IMR-90 (cell line): ENCODE data around the gene KANK3. TPM values are rescaled to one million over a fixed set of nuclear protein-coding genes. Genes with fewer than 3 reads are reported as not detected.

Source experiments
- ATAC-seq: fragments of 200-7000 bp; cut with Tn5 transposase; 2 replicates; pipeline ENCODE4 v1.9.1; 2020; ENCODE audit warnings: low read depth, mild to moderate bottlenecking, moderate library complexity
- BruUV-seq: library from RNA; stranded (reverse); fragments of 400-500 nt; replicated peaks from 2 replicates; lab custom pipeline; 2021; lab: Mats Ljungman, UMichigan
- CTCF ChIA-PET: fragments of 300-600 bp; formaldehyde crosslinking; extraction: SDS; loops from one replicate; lab custom pipeline; 2021; ENCODE audit warnings: antibody characterized with exemption; lab: Yijun Ruan, JAX
- POLR2A ChIA-PET: fragments of 300-600 bp; sonication (Branson Sonifier 250); formaldehyde crosslinking; loops from one replicate; lab custom pipeline; 2022; ENCODE audit warnings: antibody characterized with exemption; ENCODE audit not compliant: unreplicated experiment; lab: Charles Lee
- DNase-seq: peaks from one replicate; pipeline ENCODE4 v3.0.0; 2013
- H2AFZ ChIP-seq: replicated peaks from 2 replicates; pipeline ENCODE3; 2013; ENCODE audit warnings: low read length, mild to moderate bottlenecking; ENCODE audit not compliant: poor library complexity
- H2AK5ac ChIP-seq: 2 replicates; pipeline ENCODE4 v1.6.1; 2013; ENCODE audit warnings: low read depth, low read length, inconsistent platforms
- H2AK9ac ChIP-seq: replicated peaks from 2 replicates; pipeline ENCODE3; 2013; ENCODE audit warnings: mild to moderate bottlenecking, low read depth, low read length, moderate library complexity; ENCODE audit not compliant: poor library complexity
- H2BK120ac ChIP-seq: 2 replicates; pipeline ENCODE4 v1.6.1; 2013; ENCODE audit warnings: low read depth, low read length, inconsistent platforms
- H2BK15ac ChIP-seq: 3 replicates; pipeline ENCODE4 v1.6.1; 2013; ENCODE audit warnings: low read depth, low read length, inconsistent platforms
- H2BK20ac ChIP-seq: 2 replicates; pipeline ENCODE4 v1.6.1; 2013; ENCODE audit warnings: low read depth, mild to moderate bottlenecking, inconsistent platforms, low read length, moderate library complexity
- H2BK5ac ChIP-seq: 2 replicates; pipeline ENCODE4 v1.6.1; 2013; ENCODE audit warnings: mild to moderate bottlenecking, low read depth, low read length, inconsistent platforms; ENCODE audit not compliant: poor library complexity, severe bottlenecking
- H3K14ac ChIP-seq: replicated peaks from 2 replicates; pipeline ENCODE4 v1.6.1; 2013; ENCODE audit warnings: low read depth, low read length, inconsistent platforms
- H3K18ac ChIP-seq: 2 replicates; pipeline ENCODE4 v1.6.1; 2013; ENCODE audit warnings: low read depth, low read length, control low read depth
- H3K23ac ChIP-seq: 2 replicates; pipeline ENCODE4 v1.6.1; 2013; ENCODE audit warnings: low read depth, low read length, inconsistent platforms
- H3K27ac ChIP-seq: 2 replicates; pipeline ENCODE4 v1.5.1; 2013; ENCODE audit warnings: mild to moderate bottlenecking, control low read depth, low read length; ENCODE audit not compliant: insufficient read depth
- H3K27me3 ChIP-seq: 2 replicates; pipeline ENCODE4 v1.6.1; 2013; ENCODE audit warnings: low read length; ENCODE audit not compliant: control insufficient read depth, insufficient read depth
- H3K36me3 ChIP-seq: 2 replicates; pipeline ENCODE4 v1.6.1; 2013; ENCODE audit warnings: low read length, mixed read lengths; ENCODE audit not compliant: control insufficient read depth, insufficient read depth
- H3K4ac ChIP-seq: 2 replicates; pipeline ENCODE4 v1.6.1; 2013; ENCODE audit warnings: low read depth, low read length, inconsistent platforms
- H3K4me1 ChIP-seq: 2 replicates; pipeline ENCODE4 v1.6.1; 2013; ENCODE audit warnings: low read length, mixed read lengths; ENCODE audit not compliant: control insufficient read depth, insufficient read depth
- H3K4me2 ChIP-seq: 2 replicates; pipeline ENCODE4 v1.6.1; 2013; ENCODE audit warnings: low read depth, mild to moderate bottlenecking, control low read depth, low read length, moderate library complexity
- H3K4me3 ChIP-seq: 2 replicates; pipeline ENCODE4 v1.5.1; 2013; ENCODE audit warnings: low read depth, mild to moderate bottlenecking, control low read depth, low read length, moderate library complexity; ENCODE audit not compliant: insufficient read depth
- H3K56ac ChIP-seq: 2 replicates; pipeline ENCODE4 v1.6.1; 2013; ENCODE audit warnings: low read length, inconsistent platforms; ENCODE audit not compliant: insufficient read depth; ENCODE audit errors: extremely low read depth
- H3K79me1 ChIP-seq, 2 experiments: 2 replicates each; pipeline ENCODE4 v1.6.1; 2013; ENCODE audit warnings: low read length in 2 of 2, inconsistent platforms in 1 of 2, low read depth in 1 of 2
- H3K9ac ChIP-seq: 2 replicates; pipeline ENCODE4 v1.6.1; 2013; ENCODE audit warnings: low read depth, low read length, control low read depth
- H3K9me1 ChIP-seq: 2 replicates; pipeline ENCODE4 v1.6.1; 2013; ENCODE audit warnings: low read length, inconsistent platforms; ENCODE audit not compliant: insufficient read depth
- H3K9me3 ChIP-seq: 2 replicates; pipeline ENCODE4 v1.6.1; 2013; ENCODE audit warnings: low read length; ENCODE audit not compliant: control insufficient read depth, insufficient read depth
- H4K20me1 ChIP-seq: 2 replicates; pipeline ENCODE4 v1.6.1; 2013; ENCODE audit warnings: low read length, inconsistent platforms; ENCODE audit not compliant: insufficient read depth
- H4K5ac ChIP-seq: 2 replicates; pipeline ENCODE4 v1.6.1; 2013; ENCODE audit warnings: mild to moderate bottlenecking, low read depth, low read length, control low read depth
- H4K8ac ChIP-seq, 2 experiments: 2 replicates each; pipeline ENCODE4 v1.6.1; 2013; ENCODE audit warnings: low read depth in 2 of 2, low read length in 2 of 2, control low read depth in 1 of 2, inconsistent platforms in 1 of 2
- H4K91ac ChIP-seq: 2 replicates; pipeline ENCODE4 v1.6.1; 2013; ENCODE audit warnings: low read depth, low read length, inconsistent platforms; ENCODE audit not compliant: insufficient read depth
- BHLHE40 ChIP-seq: fragments of 150-350 bp; IDR thresholded peaks from 2 replicates; pipeline ENCODE4 v1.6.1; 2016; ENCODE audit warnings: mild to moderate bottlenecking, low read depth, low read length
- CHD1 ChIP-seq: IDR thresholded peaks from 2 replicates; pipeline ENCODE4 v1.6.1; 2012; ENCODE audit warnings: low read depth, low read length, improper control_type of control experiment
- MAFK ChIP-seq: IDR thresholded peaks from 2 replicates; pipeline ENCODE4 v1.6.1; 2012; ENCODE audit warnings: low read depth, low read length, improper control_type of control experiment
- MAZ ChIP-seq: IDR thresholded peaks from 2 replicates; pipeline ENCODE4 v1.6.1; 2012; ENCODE audit warnings: low read depth, mild to moderate bottlenecking, low read length, improper control_type of control experiment, moderate library complexity, borderline replicate concordance
- NFE2L2 ChIP-seq: fragments of 150-350 bp; IDR thresholded peaks from 2 replicates; pipeline ENCODE4 v1.6.1; 2016; ENCODE audit warnings: low read depth, mild to moderate bottlenecking, low read length
- POLR2A ChIP-seq: IDR thresholded peaks from 2 replicates; pipeline ENCODE4 v1.6.1; 2012; ENCODE audit warnings: mild to moderate bottlenecking, low read depth, low read length
- RAD21 ChIP-seq: IDR thresholded peaks from 2 replicates; pipeline ENCODE4 v1.6.1; 2012; ENCODE audit warnings: low read length, improper control_type of control experiment
- RCOR1 ChIP-seq: IDR thresholded peaks from 2 replicates; pipeline ENCODE4 v1.6.1; 2012; ENCODE audit warnings: mild to moderate bottlenecking, low read length, improper control_type of control experiment; ENCODE audit not compliant: insufficient replicate concordance
- SMC3 ChIP-seq: fragments of 150-350 bp; IDR thresholded peaks from 2 replicates; pipeline ENCODE4 v1.6.1; 2016; ENCODE audit warnings: low read depth, mild to moderate bottlenecking, antibody characterized with exemption, low read length, moderate library complexity
- WGBS, 2 experiments: methylation state at CpG; one replicate each; pipeline versions ENCODE4 v1.1.5 to v1.1.7; 2013; ENCODE audit warnings: missing lambda C conversion rate in 2 of 2; ENCODE audit not compliant: insufficient read length in 1 of 2; ENCODE audit errors: extremely low coverage in 2 of 2; 5-methylcytosine and 5-hydroxymethylcytosine counted together
- dilution Hi-C: fragments of 300-500 bp; cut with HindIII; formaldehyde crosslinking; loops from one replicate; pipeline ENCODE4 v1.14.3; 2018; ENCODE audit warnings: low sequenced_read_pairs; ENCODE audit not compliant: unreplicated experiment
- in situ Hi-C: fragments of 300-500 bp; cut with MboI; formaldehyde crosslinking; loops from 3 replicates; pipeline ENCODE4 v1.14.3; 2019; ENCODE audit warnings: low sequenced_read_pairs, inconsistent platforms, mixed read lengths
- intact Hi-C: fragments of 100-400 bp; cut with micrococcal nuclease; formaldehyde crosslinking; loops from 2 replicates; pipeline ENCODE4 v1.10.0; 2022
- polyA plus RNA-seq, 3 experiments: library from polyadenylated mRNA; depleted of rRNA; stranded (reverse); fragments of >200 nt; gene quantifications; 2 replicates each; pipeline ENCODE4 v1.2.3, GENCODE V29; 2012; ENCODE audit warnings: low replicate concordance in 1 of 3
- total RNA-seq: library from RNA; depleted of rRNA; stranded (reverse); fragments of >200 nt; gene quantifications from 2 replicates; pipeline ENCODE4 v1.2.3, GENCODE V29; 2012
- TF ChIP-seq, protein P1 (sequence below): conservative IDR thresholded peaks from 2 replicates; pipeline ENCODE4 v1.5.1; 2012; ENCODE audit warnings: mild to moderate bottlenecking, low read depth, low read length, improper control_type of control experiment

Gene KANK3
- total and polyA plus RNA-seq, 2 of the 4 experiments (the other 2 are of a cell fraction): 0.07 TPM; not detected in 1

DNA sequence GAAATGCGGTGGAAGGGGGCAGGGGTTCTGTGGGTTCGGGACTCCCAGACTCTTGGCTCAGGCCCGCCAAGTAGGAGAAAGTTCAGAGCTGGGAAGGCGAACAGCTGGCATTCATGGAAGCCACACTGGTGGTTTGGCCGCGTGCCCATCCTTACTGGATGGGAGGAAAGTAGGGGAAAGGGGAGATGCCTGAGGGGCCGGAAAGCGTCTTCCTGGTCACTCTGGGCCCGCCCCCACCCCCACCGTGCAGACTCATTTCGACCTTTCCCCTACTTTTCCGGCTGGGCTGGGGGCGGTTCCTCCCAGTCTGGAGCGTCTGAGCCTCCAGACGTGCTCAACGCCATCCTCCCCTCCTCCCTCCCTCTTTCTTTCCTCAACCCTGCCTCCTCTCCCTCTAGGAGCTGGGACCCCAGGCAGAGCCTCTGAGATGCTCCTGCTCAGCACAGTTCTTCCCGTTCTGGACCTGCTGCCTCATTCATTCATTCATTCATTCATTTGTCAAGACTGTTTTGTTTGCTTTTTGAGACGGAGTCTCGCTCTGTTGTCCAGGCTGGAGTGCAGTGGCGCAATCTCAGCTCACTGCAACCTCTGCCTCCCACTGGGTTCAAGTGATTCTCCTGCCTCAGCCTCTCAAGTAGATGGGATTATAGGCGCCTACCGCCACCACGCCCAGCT is 24.4 kb upstream of the KANK3 start (continued):
- TF ChIP-seq CHD1: no peak
- peak; percentile 44 for TF ChIP-seq RCOR1
- peak; percentile 66; the same call in 1 of the 2 replicates for TF ChIP-seq NFE2L2

DNA sequence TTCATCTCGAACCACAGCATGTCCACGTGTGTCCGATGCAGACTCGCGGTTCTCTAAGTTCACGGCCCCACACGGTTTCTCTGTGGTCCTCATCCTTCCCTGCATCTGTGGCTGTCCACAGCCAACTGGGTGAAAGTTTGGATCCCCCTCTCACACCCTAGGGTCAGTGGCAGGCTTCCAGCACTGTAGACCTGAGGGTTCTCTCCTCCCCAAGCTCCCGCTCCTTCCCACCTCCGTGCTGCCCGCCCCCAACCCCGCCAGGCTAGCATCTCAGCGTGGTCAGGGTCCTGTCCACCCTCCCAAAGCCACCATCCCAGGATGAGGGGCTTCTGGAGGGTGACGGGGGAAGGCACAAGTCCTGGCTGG is 23.9 kb upstream of the KANK3 start:
- Histone ChIP-seq H4K91ac (peak overlapping the region; percentile 74; the same call in 1 of the 2 replicates), H3K27ac (peak overlapping the region; percentile 57; the same call in 1 of the 2 replicates), H3K4me3 (no peak overlapping the region), H3K4ac (peak overlapping the region; percentile 78), H2AK5ac (peak overlapping the region; percentile 93), H3K9me1 (peaks cover 19% of the 10 kb centered on the region), H3K4me1 (peaks cover 29% of the 10 kb centered on the region), H3K4me2 (peak overlapping the region; percentile 60), H3K23ac (peak overlapping the region; percentile 39; the same call in 1 of the 2 replicates), H2BK5ac (peak overlapping the region; percentile 63), H2BK120ac (peak overlapping the region; percentile 63), H3K27me3 (no peaks in the 10 kb centered on the region), H3K56ac (0 out of 2 replicates have a peak overlapping the region, but pooled peaks have one; percentile 6), H3K36me3 (peaks cover 14% of the 10 kb centered on the region), H2AK9ac (peak overlapping the region; percentile 31), H2AFZ (peak overlapping the region; percentile 26), H3K9me3 (no peaks in the 10 kb centered on the region), H2BK15ac (peak overlapping the region; percentile 33; the same call in 1 of the 3 replicates), H3K9ac (no peak overlapping the region), H3K14ac (peak overlapping the region; percentile 38; the same call in 1 of the 2 replicates), H4K5ac (no peak overlapping the region), H4K20me1 (peaks cover 16% of the 10 kb centered on the region), H3K18ac (no peak overlapping the region), H2BK20ac (peak overlapping the region; percentile 17), H4K8ac (peak overlapping the region; percentile 42 to 57; a peak in 3 of 4 replicates), H3K79me1 (peaks cover 8 to 46% of the 10 kb centered on the region in 2 experiments; a peak in 3 of 4 replicates)
- intact Hi-C loops: loop anchor here (1.0 kb wide), 1 partner anchor 23 kb away; the partner anchor contains the start of gene RAB11B
- ATAC-seq (peak; percentile 0), DNase-seq (no peak)
- BruUV-seq: no TSS peak
- POLR2A ChIA-PET: no interaction called here
- WGBS, 2 experiments: 10% methylated on average over 2 of the region's 13 CpGs; no CpG with 5 or more reads in 1 of the 2 experiments
- TF ChIP-seq NFE2L2 (no peak), RAD21 (no peak), MAZ (no peak), MAFK (no peak), CHD1 (no peak), BHLHE40 (no peak), POLR2A (no peak), SMC3 (no peak)
- TF ChIP-seq, protein P1, sequence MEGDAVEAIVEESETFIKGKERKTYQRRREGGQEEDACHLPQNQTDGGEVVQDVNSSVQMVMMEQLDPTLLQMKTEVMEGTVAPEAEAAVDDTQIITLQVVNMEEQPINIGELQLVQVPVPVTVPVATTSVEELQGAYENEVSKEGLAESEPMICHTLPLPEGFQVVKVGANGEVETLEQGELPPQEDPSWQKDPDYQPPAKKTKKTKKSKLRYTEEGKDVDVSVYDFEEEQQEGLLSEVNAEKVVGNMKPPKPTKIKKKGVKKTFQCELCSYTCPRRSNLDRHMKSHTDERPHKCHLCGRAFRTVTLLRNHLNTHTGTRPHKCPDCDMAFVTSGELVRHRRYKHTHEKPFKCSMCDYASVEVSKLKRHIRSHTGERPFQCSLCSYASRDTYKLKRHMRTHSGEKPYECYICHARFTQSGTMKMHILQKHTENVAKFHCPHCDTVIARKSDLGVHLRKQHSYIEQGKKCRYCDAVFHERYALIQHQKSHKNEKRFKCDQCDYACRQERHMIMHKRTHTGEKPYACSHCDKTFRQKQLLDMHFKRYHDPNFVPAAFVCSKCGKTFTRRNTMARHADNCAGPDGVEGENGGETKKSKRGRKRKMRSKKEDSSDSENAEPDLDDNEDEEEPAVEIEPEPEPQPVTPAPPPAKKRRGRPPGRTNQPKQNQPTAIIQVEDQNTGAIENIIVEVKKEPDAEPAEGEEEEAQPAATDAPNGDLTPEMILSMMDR: no peak
- CTCF ChIA-PET: interaction anchor here (1.0 kb wide), 1 partner anchor 46 kb away, joined by 4 read pairs; the partner anchor contains the start of gene MARCHF2
- dilution Hi-C loops: no loop called here
- in situ Hi-C loops: no loop called here
